CD4-positive, alpha-beta T cell (primary cell): ENCODE results near the gene MYT1. TPM values are rescaled to one million over a fixed set of nuclear protein-coding genes. Genes with fewer than 3 reads are reported as not detected.

Experiments used
- ATAC-seq: fragments of 200-7000 bp; cut with Tn5 transposase; one replicate; pipeline ENCODE4 v1.10.0; 2022; ENCODE audit warnings: mild to moderate bottlenecking; ENCODE audit not compliant: poor library complexity
- CTCF ChIA-PET: fragments of 350-600 bp; sonication (Branson Sonifier 250); formaldehyde crosslinking; loops from one replicate; lab custom pipeline; 2021; ENCODE audit warnings: antibody characterized with exemption, inconsistent platforms; lab: Charles Lee
- POLR2A ChIA-PET: fragments of 350-600 bp; sonication (Branson Sonifier 250); formaldehyde crosslinking; loops from one replicate; lab custom pipeline; 2021; ENCODE audit warnings: antibody characterized with exemption, inconsistent platforms; lab: Charles Lee
- DNase-seq, 14 experiments: peaks; one replicate each; pipeline ENCODE4 v3.0.0-alpha.2; 2013 to 2020; ENCODE audit warnings: mixed read lengths in 2 of 14
- H3K27ac ChIP-seq, 2 donors: one replicate each; pipeline versions ENCODE4 v1.5.1 to v1.7.0; 2013; ENCODE audit warnings: low read length in 2 of 2, low read depth in 1 of 2, mild to moderate bottlenecking in 1 of 2
- H3K27me3 ChIP-seq, 2 experiments: 1 replicate in 1 of 2; 2 replicates in 1 of 2; pipeline versions ENCODE4 v1.6.1 to v1.7.0; 2013; ENCODE audit warnings: low read length in 2 of 2, control low read depth in 1 of 2, mild to moderate bottlenecking in 1 of 2, moderate library complexity in 1 of 2; ENCODE audit not compliant: insufficient read depth in 2 of 2, control insufficient read depth in 1 of 2
- H3K36me3 ChIP-seq: one replicate; pipeline ENCODE4 v1.6.1; 2013; ENCODE audit warnings: low read length, control low read depth; ENCODE audit not compliant: insufficient read depth
- H3K4me1 ChIP-seq: one replicate; pipeline ENCODE4 v1.6.1; 2013; ENCODE audit warnings: low read length, control low read depth; ENCODE audit not compliant: insufficient read depth
- H3K4me3 ChIP-seq: one replicate; pipeline ENCODE4 v1.5.1; 2013; ENCODE audit warnings: mild to moderate bottlenecking, low read length, moderate library complexity
- H3K9me3 ChIP-seq, 2 experiments: 1 replicate in 1 of 2; 2 replicates in 1 of 2; pipeline versions ENCODE4 v1.6.1 to v1.7.0; 2013; ENCODE audit warnings: low read length in 2 of 2, mild to moderate bottlenecking in 2 of 2, control low read depth in 1 of 2, moderate library complexity in 1 of 2; ENCODE audit not compliant: control insufficient read depth in 1 of 2, insufficient read depth in 1 of 2
- H3K27ac Mint-ChIP-seq: one replicate; pipeline ENCODE4 v1.8.0; 2020; ENCODE audit warnings: mixed read lengths
- H3K27me3 Mint-ChIP-seq: one replicate; pipeline ENCODE4 v1.8.0; 2021; ENCODE audit warnings: mixed read lengths
- H3K36me3 Mint-ChIP-seq: one replicate; pipeline ENCODE4 v1.8.0; 2021; ENCODE audit warnings: low read depth, mixed read lengths
- H3K4me1 Mint-ChIP-seq: one replicate; pipeline ENCODE4 v1.8.0; 2021; ENCODE audit warnings: low read depth, mixed read lengths
- H3K4me3 Mint-ChIP-seq: one replicate; pipeline ENCODE4 v1.8.0; 2020; ENCODE audit warnings: mild to moderate bottlenecking, mixed read lengths
- H3K9me3 Mint-ChIP-seq: one replicate; pipeline ENCODE4 v1.8.0; 2020; ENCODE audit warnings: mixed read lengths
- CTCF ChIP-seq: fragments of 200-600 bp; IDR thresholded peaks from one replicate; pipeline ENCODE4 v1.8.0; 2022; ENCODE audit warnings: antibody characterized with exemption, mild to moderate bottlenecking
- intact Hi-C, 2 experiments: fragments of 100-400 bp; cut with DNase I in 1 of 2; cut with micrococcal nuclease in 1 of 2; formaldehyde crosslinking; loops; one replicate each; pipeline versions ENCODE4 v1.15.1 to v1.9.0; 2023 to 2025; cut with DNase I, micrococcal nuclease
- total RNA-seq, 174 experiments: library from RNA in 2 of 174; stranded (reverse) in 2 of 174; gene quantifications; one replicate each; pipeline ENCODE4 v1.2.3 and lab custom pipeline; 2021 to 2026

Gene MYT1
- total RNA-seq, 2 experiments from 2014 or later = 1.0 TPM; not detected in 1

GRCh38 chr20:64219202-64219601, 55.0 kb downstream of the MYT1 start:
- Histone ChIP-seq H3K27ac (no peak overlapping the region), H3K27me3 (no peaks in the 10 kb centered on the region), H3K36me3 (no peaks in the 10 kb centered on the region), H3K4me3 (no peak overlapping the region), H3K9me3 (no peaks in the 10 kb centered on the region), H3K4me1 (peaks cover 27% of the 10 kb centered on the region)
- Mint-ChIP-seq H3K27ac (no peak overlapping the region), H3K36me3 (no peaks in the 10 kb centered on the region), H3K27me3 (peaks cover 2% of the 10 kb centered on the region), H3K4me3 (no peak overlapping the region), H3K9me3 (no peaks in the 10 kb centered on the region), H3K4me1 (peaks cover 16% of the 10 kb centered on the region)
- intact Hi-C loops = no loop called here
- ATAC-seq (peak; percentile 34), DNase-seq (peak in 2 of 14 experiments; percentile 30 to 38)
- POLR2A ChIA-PET = no interaction called here
- TF ChIP-seq CTCF = no peak
- CTCF ChIA-PET = no interaction called here

- Histone ChIP-seq H3K27ac (no peak overlapping the region), H3K4me3 (no peak overlapping the region), H3K4me1 (peaks cover 27% of the 10 kb centered on the region), H3K36me3 (no peaks in the 10 kb centered on the region), H3K9me3 (no peaks in the 10 kb centered on the region), H3K27me3 (no peaks in the 10 kb centered on the region)
- no peaks in the 10 kb centered on the region for H3K36me3 Mint-ChIP-seq
- H3K9me3 Mint-ChIP-seq = no peaks in the 10 kb centered on the region
- H3K27me3 Mint-ChIP-seq = peaks cover 4% of the 10 kb centered on the region
- intact Hi-C loops = no loop called here
- ATAC-seq (no peak), DNase-seq (no peak)
- CTCF ChIA-PET = no interaction called here
- POLR2A ChIA-PET = no interaction called here
- no peak overlapping the region for H3K27ac Mint-ChIP-seq
- no peak for TF ChIP-seq CTCF
- H3K4me1 Mint-ChIP-seq = peaks cover 11% of the 10 kb centered on the region
- H3K4me3 Mint-ChIP-seq = no peak overlapping the region
Observed at GRCh38 chr20:64219730-64220129, 55.5 kb downstream of the MYT1 start.

- peaks cover 4% of the 10 kb centered on the region for H3K27me3 Mint-ChIP-seq
- POLR2A ChIA-PET = no interaction called here
Observed at GRCh38 chr20:64220420-64220819, 56.2 kb downstream of the MYT1 start.

More at GRCh38 chr20:64220420-64220819, 56.2 kb downstream of the MYT1 start:
- Mint-ChIP-seq H3K9me3 (no peaks in the 10 kb centered on the region), H3K4me3 (no peak overlapping the region), H3K27ac (no peak overlapping the region), H3K36me3 (no peaks in the 10 kb centered on the region), H3K4me1 (peaks cover 6% of the 10 kb centered on the region)
- H3K4me1 ChIP-seq = peaks cover 26% of the 10 kb centered on the region
- DNase-seq = no peak
- no peaks in the 10 kb centered on the region for H3K36me3 ChIP-seq
- CTCF ChIA-PET = no interaction called here
- intact Hi-C loops = no loop called here
- no peaks in the 10 kb centered on the region for H3K9me3 ChIP-seq
- H3K4me3 ChIP-seq = no peak overlapping the region
- no peaks in the 10 kb centered on the region for H3K27me3 ChIP-seq
- TF ChIP-seq CTCF = no peak
- ATAC-seq = no peak
- no peak overlapping the region for H3K27ac ChIP-seq
